Measurements from ENCODE around the gene SLA2.

The SLA2 gene

DNA sequence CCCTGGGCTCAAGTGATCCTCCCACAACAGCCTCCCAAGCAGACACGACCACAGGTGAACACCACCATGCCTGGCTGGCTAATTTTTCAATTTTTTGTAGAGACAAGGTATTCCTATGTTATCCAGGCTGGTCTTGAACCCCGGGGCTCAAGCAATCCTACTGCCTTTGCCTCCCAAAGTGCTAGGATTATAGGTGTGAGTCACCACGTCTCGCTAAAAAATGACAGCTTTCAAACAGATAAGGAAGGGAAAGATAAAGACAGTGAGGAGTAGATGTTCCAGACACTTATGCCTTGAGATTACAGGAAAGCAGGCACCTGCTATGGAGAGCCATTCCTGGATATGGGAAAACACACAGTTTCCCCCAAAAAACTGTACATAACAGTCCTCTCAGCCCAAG is 40.9 kb upstream of the SLA2 start:
- Histone ChIP-seq H4K20me1 (ENCODE audit: insufficient read depth, low read length) (no peaks in the 10 kb centered on the region), H2AFZ (ENCODE audit: low read depth, low read length) (no peak overlapping the region), H3K79me2 (ENCODE audit: insufficient read depth, low read length) (no peaks in the 10 kb centered on the region), H3K27ac (ENCODE audit: low read length) (no peak overlapping the region), H3K4me1 (ENCODE audit: insufficient read depth, low read length) (no peaks in the 10 kb centered on the region), H3K4me2 (ENCODE audit: insufficient read depth, low read length) (no peak overlapping the region), H3K27me3 (ENCODE audit: insufficient read depth, low read length, poor library complexity) (no peaks in the 10 kb centered on the region), H3K4me3 (ENCODE audit: low read depth in 1 of 2, low read length in 2 of 2) (no peak overlapping the region), H3K9me3 (ENCODE audit: insufficient read depth, low read length, severe bottlenecking) (no peaks in the 10 kb centered on the region), H3K36me3 (ENCODE audit: insufficient read depth, low read length) (peaks cover 52% of the 10 kb centered on the region), H3K9ac (ENCODE audit: low read depth, low read length) (no peak overlapping the region)
- TF ChIP-seq EZH2 (IDR thresholded peaks at IDR 0.05; ENCODE audit: borderline replicate concordance, low read depth, low read length, severe bottlenecking) = no peak
- no peak for TF ChIP-seq CTCF (IDR thresholded peaks at IDR 0.05; ENCODE audit: borderline replicate concordance, extremely low read depth, low read length, poor library complexity, severe bottlenecking)
- ATAC-seq (ENCODE audit: insufficient read depth, low read depth) (no peak), DNase-seq (no peak)

GRCh38 chr20:36686504-36686903 is 40.5 kb upstream of the SLA2 start:
- ATAC-seq (ENCODE audit: insufficient read depth, low read depth) = no peak
- TF ChIP-seq CTCF (IDR thresholded peaks at IDR 0.05; ENCODE audit: borderline replicate concordance, extremely low read depth, low read length, poor library complexity, severe bottlenecking) = no peak
- no peak for TF ChIP-seq EZH2 (IDR thresholded peaks at IDR 0.05; ENCODE audit: borderline replicate concordance, low read depth, low read length, severe bottlenecking)
- H3K4me1 ChIP-seq (ENCODE audit: insufficient read depth, low read length) = no peaks in the 10 kb centered on the region

DNA sequence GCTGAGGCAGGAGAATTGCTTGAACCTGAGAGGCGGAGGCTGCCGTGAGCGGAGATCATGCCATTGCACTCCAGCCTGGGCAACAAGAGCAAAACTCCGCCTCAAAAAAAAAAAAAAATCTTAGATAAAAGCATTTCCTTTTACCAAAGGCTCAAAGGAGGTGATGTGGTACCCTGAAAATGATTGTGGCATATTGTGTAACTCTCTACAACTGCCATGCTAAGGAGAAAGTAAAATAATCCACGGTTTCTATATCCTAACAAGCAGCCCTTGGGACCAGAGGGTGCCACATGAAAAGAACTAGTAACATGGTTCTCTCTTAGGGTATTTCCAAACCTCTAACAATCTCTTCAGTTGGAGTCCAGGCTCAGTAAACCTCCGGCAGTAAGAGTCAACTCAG is 38.8 kb upstream of the SLA2 start:
- no peak overlapping the region for H3K9ac ChIP-seq (ENCODE audit: low read depth, low read length)
- TF ChIP-seq EZH2 (IDR thresholded peaks at IDR 0.05; ENCODE audit: borderline replicate concordance, low read depth, low read length, severe bottlenecking) = no peak
- no peak for TF ChIP-seq CTCF (IDR thresholded peaks at IDR 0.05; ENCODE audit: borderline replicate concordance, extremely low read depth, low read length, poor library complexity, severe bottlenecking)
- no peak overlapping the region for H2AFZ ChIP-seq (ENCODE audit: low read depth, low read length)
- no peaks in the 10 kb centered on the region for H4K20me1 ChIP-seq (ENCODE audit: insufficient read depth, low read length)
- H3K9me3 ChIP-seq (ENCODE audit: insufficient read depth, low read length, severe bottlenecking) = no peaks in the 10 kb centered on the region
- DNase-seq = no peak
- H3K79me2 ChIP-seq (ENCODE audit: insufficient read depth, low read length) = no peaks in the 10 kb centered on the region
- no peaks in the 10 kb centered on the region for H3K27me3 ChIP-seq (ENCODE audit: insufficient read depth, low read length, poor library complexity)
- H3K36me3 ChIP-seq (ENCODE audit: insufficient read depth, low read length) = peaks cover 65% of the 10 kb centered on the region
- H3K4me1 ChIP-seq (ENCODE audit: insufficient read depth, low read length) = no peaks in the 10 kb centered on the region
- no peak overlapping the region for H3K4me3 ChIP-seq (ENCODE audit: low read depth in 1 of 2, low read length in 2 of 2)
- H3K4me2 ChIP-seq (ENCODE audit: insufficient read depth, low read length) = no peak overlapping the region
- H3K27ac ChIP-seq (ENCODE audit: low read length) = no peak overlapping the region
- ATAC-seq (ENCODE audit: insufficient read depth, low read depth) = no peak

More at GRCh38 chr20:36686504-36686903, 40.5 kb upstream of the SLA2 start:
- Histone ChIP-seq H3K4me3 (ENCODE audit: low read depth in 1 of 2, low read length in 2 of 2) (no peak overlapping the region), H3K79me2 (ENCODE audit: insufficient read depth, low read length) (no peaks in the 10 kb centered on the region), H3K9me3 (ENCODE audit: insufficient read depth, low read length, severe bottlenecking) (no peaks in the 10 kb centered on the region), H3K27ac (ENCODE audit: low read length) (no peak overlapping the region), H3K4me2 (ENCODE audit: insufficient read depth, low read length) (no peak overlapping the region), H3K36me3 (ENCODE audit: insufficient read depth, low read length) (peaks cover 52% of the 10 kb centered on the region), H2AFZ (ENCODE audit: low read depth, low read length) (no peak overlapping the region), H3K27me3 (ENCODE audit: insufficient read depth, low read length, poor library complexity) (no peaks in the 10 kb centered on the region), H4K20me1 (ENCODE audit: insufficient read depth, low read length) (no peaks in the 10 kb centered on the region), H3K9ac (ENCODE audit: low read depth, low read length) (no peak overlapping the region)
- DNase-seq = no peak

DNA sequence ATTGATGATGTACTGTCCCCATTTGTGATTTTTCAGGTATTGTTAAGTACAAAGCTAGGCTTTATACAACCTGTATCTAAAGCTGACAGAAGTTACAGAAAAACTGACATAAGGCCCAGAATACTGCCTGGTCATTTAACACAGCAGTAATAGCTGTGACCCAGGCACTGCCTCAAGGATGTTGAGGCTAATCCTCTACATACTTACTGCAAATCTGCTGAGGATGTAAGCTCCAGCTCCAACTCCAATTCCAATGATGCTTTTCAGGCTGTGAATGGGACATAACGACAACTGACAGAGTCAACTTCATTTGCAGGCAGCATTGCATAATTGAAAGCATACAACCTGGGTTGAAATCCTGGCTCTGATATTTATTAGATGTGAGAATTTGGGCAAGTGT is 36.3 kb upstream of the SLA2 start:
- no peak overlapping the region for H2AFZ ChIP-seq (ENCODE audit: low read depth, low read length)
- no peak overlapping the region for H3K9ac ChIP-seq (ENCODE audit: low read depth, low read length)
- DNase-seq (no peak), ATAC-seq (ENCODE audit: insufficient read depth, low read depth) (no peak)
- no peak overlapping the region for H3K4me3 ChIP-seq (ENCODE audit: low read depth in 1 of 2, low read length in 2 of 2)
- no peak for TF ChIP-seq CTCF (IDR thresholded peaks at IDR 0.05; ENCODE audit: borderline replicate concordance, extremely low read depth, low read length, poor library complexity, severe bottlenecking)
- no peak for TF ChIP-seq EZH2 (IDR thresholded peaks at IDR 0.05; ENCODE audit: borderline replicate concordance, low read depth, low read length, severe bottlenecking)
- no peaks in the 10 kb centered on the region for H3K9me3 ChIP-seq (ENCODE audit: insufficient read depth, low read length, severe bottlenecking)
- no peak overlapping the region for H3K27ac ChIP-seq (ENCODE audit: low read length)
- no peak overlapping the region for H3K4me2 ChIP-seq (ENCODE audit: insufficient read depth, low read length)
- H3K4me1 ChIP-seq (ENCODE audit: insufficient read depth, low read length) = no peaks in the 10 kb centered on the region
- H3K27me3 ChIP-seq (ENCODE audit: insufficient read depth, low read length, poor library complexity) = no peaks in the 10 kb centered on the region
- no peaks in the 10 kb centered on the region for H3K79me2 ChIP-seq (ENCODE audit: insufficient read depth, low read length)
- no peaks in the 10 kb centered on the region for H4K20me1 ChIP-seq (ENCODE audit: insufficient read depth, low read length)
- H3K36me3 ChIP-seq (ENCODE audit: insufficient read depth, low read length) = peaks cover 61% of the 10 kb centered on the region

Data from DND-41 (cell line).